Fibroblast of skin of scalp (primary cell): ENCODE results near the gene STK32C.
"Not testable (repeated sequence)": the region's sequence is repeated elsewhere in the genome, so short reads cannot be mapped to it uniquely, and the experiment has no call there.

Source experiments
- DNase-seq: peaks from one replicate; pipeline ENCODE4 v3.0.0-alpha.2; 2013

The STK32C gene

GRCh38 chr10:132228616-132229015, 79.1 kb downstream of the STK32C start:
- no peak for DNase-seq

GRCh38 chr10:132227851-132228390, 79.8 kb downstream of the STK32C start:
- no peak for DNase-seq

GRCh38 chr10:132226586-132227405, 81.0 kb downstream of the STK32C start:
- no peak for DNase-seq

GRCh38 chr10:132225849-132226205, 81.9 kb downstream of the STK32C start:
- no peak for DNase-seq

GRCh38 chr10:132225073-132225848, 82.5 kb downstream of the STK32C start:
- DNase-seq: no peak

- DNase-seq: no peak
Measured at GRCh38 chr10:132224343-132225072, 83.2 kb downstream of the STK32C start.

GRCh38 chr10:132223611-132224342, 84.0 kb downstream of the STK32C start:
- DNase-seq: no peak

- peak; percentile 80 for DNase-seq
Measured at GRCh38 chr10:132223156-132223590, 84.6 kb downstream of the STK32C start.

- DNase-seq: no peak
Measured at GRCh38 chr10:132222726-132223125, 85.0 kb downstream of the STK32C start.

- DNase-seq: not testable (repeated sequence)
Measured at GRCh38 chr10:132220996-132221395, 86.8 kb downstream of the STK32C start.

GRCh38 chr10:132220061-132220460, 87.7 kb downstream of the STK32C start:
- no peak for DNase-seq

- DNase-seq: no peak
Measured at GRCh38 chr10:132219486-132219885, 88.3 kb downstream of the STK32C start.

GRCh38 chr10:132216441-132216840, 91.3 kb downstream of the STK32C start:
- not testable (repeated sequence) for DNase-seq

- no peak for DNase-seq
Measured at GRCh38 chr10:132213917-132214316, 93.8 kb downstream of the STK32C start.

GRCh38 chr10:132212816-132213215, 94.9 kb downstream of the STK32C start:
- DNase-seq: no peak

- no peak for DNase-seq
Measured at GRCh38 chr10:132211246-132211645, 96.5 kb downstream of the STK32C start.

- DNase-seq: no peak
Measured at GRCh38 chr10:132210766-132211165, 97.0 kb downstream of the STK32C start.

GRCh38 chr10:132209978-132210530, 97.7 kb downstream of the STK32C start:
- DNase-seq: no peak

GRCh38 chr10:132209130-132209529, 98.6 kb downstream of the STK32C start:
- no peak for DNase-seq

- no peak for DNase-seq
Measured at GRCh38 chr10:132208462-132209050, 99.2 kb downstream of the STK32C start.
